Measurements from ENCODE around the gene GPR137.

- TF ChIP-seq EZH2 (IDR thresholded peaks at IDR 0.05; ENCODE audit: insufficient read depth, poor library complexity, severe bottlenecking) (no peak), EZH2phosphoT487 (IDR thresholded peaks at IDR 0.05; ENCODE audit: insufficient read depth, low read depth) (no peak)
Observed at GRCh38 chr11:64253481-64253880, 32.2 kb upstream of the GPR137 start.

Data from GM23248 (cell line).